Measurements from ENCODE around the gene P4HB.

The P4HB gene

GRCh38 chr17:81822996-81823819, 37.1 kb downstream of the P4HB start:
- ChIA-PET CTCF (interaction anchor here (1.2 kb wide), 1 partner anchor 17 kb away, joined by 5 read pairs; no protein-coding TSS in a partner anchor), POLR2A (interaction anchor here (1.7 to 2.1 kb wide), 2 partner anchors 10 to 32 kb away, joined by 8 to 9 read pairs; partner anchors contain the start of gene MCRIP1)
- Histone ChIP-seq H3K9me3 (ENCODE audit: control insufficient read depth, insufficient read depth, low read depth, low read length) (no peaks in the 10 kb centered on the region), H3K4me3 (ENCODE audit: low read depth, low read length) (no peak overlapping the region), H3K4me1 (ENCODE audit: control insufficient read depth, insufficient read depth, low read length) (peaks cover 10% of the 10 kb centered on the region), H3K36me3 (ENCODE audit: control insufficient read depth in 2 of 2, insufficient read depth in 1 of 2, low read length in 2 of 2) (peaks cover 0 to 10% of the 10 kb centered on the region in 2 experiments; a peak in 2 of 3 replicates), H3K27ac (ENCODE audit: extremely low read depth, low read depth, low read length) (no peak overlapping the region)
- TF ChIP-seq ZNF221 (tag by site-specific recombination; IDR thresholded peaks at IDR 0.05; ENCODE audit: borderline replicate concordance) (no peak), RBAK (tag by site-specific recombination; IDR thresholded peaks at IDR 0.05) (no peak), ZNF280D (tag by site-specific recombination; IDR thresholded peaks at IDR 0.05) (no peak), ZBTB6 (tag by site-specific recombination; IDR thresholded peaks at IDR 0.05) (0 out of 2 replicates have a peak, but pooled peaks have one; percentile 13), ZNF645 (tag by site-specific recombination; IDR thresholded peaks at IDR 0.05) (no peak), ZNF488 (tag by site-specific recombination; IDR thresholded peaks at IDR 0.05) (no peak), ZNF707 (tag by site-specific recombination; IDR thresholded peaks at IDR 0.05) (no peak), ZNF639 (tag by site-specific recombination; IDR thresholded peaks at IDR 0.05) (no peak), ZNF23 (tag by site-specific recombination; IDR thresholded peaks at IDR 0.05; ENCODE audit: borderline replicate concordance) (no peak), HIC1 (tag by site-specific recombination; IDR thresholded peaks at IDR 0.05) (0 out of 2 replicates have a peak, but pooled peaks have one; percentile 41), PATZ1 (tag by site-specific recombination; IDR thresholded peaks at IDR 0.05) (0 out of 2 replicates have a peak, but pooled peaks have one; percentile 25), ZNF510 (tag by site-specific recombination; IDR thresholded peaks at IDR 0.05; ENCODE audit: insufficient replicate concordance) (no peak)
- TF ChIP-seq, protein P1, sequence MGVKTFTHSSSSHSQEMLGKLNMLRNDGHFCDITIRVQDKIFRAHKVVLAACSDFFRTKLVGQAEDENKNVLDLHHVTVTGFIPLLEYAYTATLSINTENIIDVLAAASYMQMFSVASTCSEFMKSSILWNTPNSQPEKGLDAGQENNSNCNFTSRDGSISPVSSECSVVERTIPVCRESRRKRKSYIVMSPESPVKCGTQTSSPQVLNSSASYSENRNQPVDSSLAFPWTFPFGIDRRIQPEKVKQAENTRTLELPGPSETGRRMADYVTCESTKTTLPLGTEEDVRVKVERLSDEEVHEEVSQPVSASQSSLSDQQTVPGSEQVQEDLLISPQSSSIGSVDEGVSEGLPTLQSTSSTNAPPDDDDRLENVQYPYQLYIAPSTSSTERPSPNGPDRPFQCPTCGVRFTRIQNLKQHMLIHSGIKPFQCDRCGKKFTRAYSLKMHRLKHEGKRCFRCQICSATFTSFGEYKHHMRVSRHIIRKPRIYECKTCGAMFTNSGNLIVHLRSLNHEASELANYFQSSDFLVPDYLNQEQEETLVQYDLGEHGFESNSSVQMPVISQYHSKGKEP (tag by site-specific recombination; IDR thresholded peaks at IDR 0.05) = no peak

All from HEK293 (cell line).